Parathyroid adenoma (tissue), 2 donors: ENCODE results near the gene CD274.
"Not testable (repeated sequence)": the region's sequence is repeated elsewhere in the genome, so short reads cannot be mapped to it uniquely, and the experiment has no call there.

ENCODE experiments used
- H2AFZ ChIP-seq: fragments of 300-600 bp; sonication (generic); one replicate; pipeline ENCODE4 v1.7.0; 2017; ENCODE audit warnings: antibody characterized with exemption, mild to moderate bottlenecking
- H3K27ac ChIP-seq: fragments of 300-600 bp; sonication (generic); one replicate; pipeline ENCODE4 v1.7.0; 2017
- H3K27me3 ChIP-seq: fragments of 300-600 bp; sonication (generic); one replicate; pipeline ENCODE4 v1.7.0; 2017; ENCODE audit warnings: low read length; ENCODE audit not compliant: control insufficient read depth, insufficient read depth
- H3K36me3 ChIP-seq: fragments of 300-600 bp; sonication (generic); one replicate; pipeline ENCODE4 v1.7.0; 2017; ENCODE audit warnings: low read length; ENCODE audit not compliant: control insufficient read depth, insufficient read depth
- H3K4me1 ChIP-seq: fragments of 300-600 bp; sonication (generic); one replicate; pipeline ENCODE4 v1.7.0; 2017; ENCODE audit warnings: control low read depth
- H3K4me2 ChIP-seq: fragments of 300-600 bp; sonication (generic); one replicate; pipeline ENCODE4 v1.7.0; 2017; ENCODE audit warnings: low read length
- H3K4me3 ChIP-seq: fragments of 300-600 bp; sonication (generic); one replicate; pipeline ENCODE4 v1.7.0; 2017; ENCODE audit warnings: low read depth, low read length
- H3K79me2 ChIP-seq: fragments of 300-600 bp; sonication (generic); one replicate; pipeline ENCODE4 v1.7.0; 2017; ENCODE audit warnings: control low read depth
- H3K9ac ChIP-seq: fragments of 300-600 bp; sonication (generic); one replicate; pipeline ENCODE4 v1.7.0; 2017; ENCODE audit warnings: mild to moderate bottlenecking
- H3K9me3 ChIP-seq: fragments of 300-600 bp; sonication (generic); one replicate; pipeline ENCODE4 v1.7.0; 2017; ENCODE audit warnings: low read length; ENCODE audit not compliant: control insufficient read depth
- TF ChIP-seq, protein P1 (sequence below): fragments of 300-600 bp; sonication (generic); IDR thresholded peaks from one replicate; pipeline ENCODE4 v1.7.0; 2017; ENCODE audit warnings: antibody characterized with exemption, mild to moderate bottlenecking
- donor health status: primary hyperparathyroidism.

CD274 gene

DNA sequence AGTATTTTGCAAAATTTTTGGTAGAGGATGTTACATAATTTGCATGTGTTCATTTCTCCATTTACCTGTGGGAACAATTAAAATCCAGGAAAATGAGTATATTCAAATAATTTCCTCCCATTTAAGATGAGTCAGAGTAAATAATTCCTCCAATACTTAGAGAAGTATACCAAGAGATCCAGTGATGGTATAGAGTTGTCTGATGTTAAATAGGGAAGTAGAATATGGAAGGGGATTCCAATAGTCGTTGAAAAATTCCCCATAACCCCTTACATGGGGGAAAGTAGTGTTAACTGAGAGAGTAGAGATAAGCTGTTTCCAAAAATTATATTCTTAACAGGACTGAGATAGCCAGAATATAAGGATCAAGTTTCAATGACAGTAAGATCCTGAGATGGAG is 15.7 kb downstream of the CD274 start:
- TF ChIP-seq, protein P1, sequence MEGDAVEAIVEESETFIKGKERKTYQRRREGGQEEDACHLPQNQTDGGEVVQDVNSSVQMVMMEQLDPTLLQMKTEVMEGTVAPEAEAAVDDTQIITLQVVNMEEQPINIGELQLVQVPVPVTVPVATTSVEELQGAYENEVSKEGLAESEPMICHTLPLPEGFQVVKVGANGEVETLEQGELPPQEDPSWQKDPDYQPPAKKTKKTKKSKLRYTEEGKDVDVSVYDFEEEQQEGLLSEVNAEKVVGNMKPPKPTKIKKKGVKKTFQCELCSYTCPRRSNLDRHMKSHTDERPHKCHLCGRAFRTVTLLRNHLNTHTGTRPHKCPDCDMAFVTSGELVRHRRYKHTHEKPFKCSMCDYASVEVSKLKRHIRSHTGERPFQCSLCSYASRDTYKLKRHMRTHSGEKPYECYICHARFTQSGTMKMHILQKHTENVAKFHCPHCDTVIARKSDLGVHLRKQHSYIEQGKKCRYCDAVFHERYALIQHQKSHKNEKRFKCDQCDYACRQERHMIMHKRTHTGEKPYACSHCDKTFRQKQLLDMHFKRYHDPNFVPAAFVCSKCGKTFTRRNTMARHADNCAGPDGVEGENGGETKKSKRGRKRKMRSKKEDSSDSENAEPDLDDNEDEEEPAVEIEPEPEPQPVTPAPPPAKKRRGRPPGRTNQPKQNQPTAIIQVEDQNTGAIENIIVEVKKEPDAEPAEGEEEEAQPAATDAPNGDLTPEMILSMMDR: no peak
- Histone ChIP-seq H2AFZ (no peak overlapping the region), H3K9ac (no peak overlapping the region), H3K36me3 (no peaks in the 10 kb centered on the region), H3K4me2 (no peak overlapping the region), H3K4me3 (no peak overlapping the region), H3K27me3 (no peaks in the 10 kb centered on the region), H3K4me1 (no peaks in the 10 kb centered on the region), H3K79me2 (no peaks in the 10 kb centered on the region), H3K27ac (no peak overlapping the region), H3K9me3 (no peaks in the 10 kb centered on the region)

DNA sequence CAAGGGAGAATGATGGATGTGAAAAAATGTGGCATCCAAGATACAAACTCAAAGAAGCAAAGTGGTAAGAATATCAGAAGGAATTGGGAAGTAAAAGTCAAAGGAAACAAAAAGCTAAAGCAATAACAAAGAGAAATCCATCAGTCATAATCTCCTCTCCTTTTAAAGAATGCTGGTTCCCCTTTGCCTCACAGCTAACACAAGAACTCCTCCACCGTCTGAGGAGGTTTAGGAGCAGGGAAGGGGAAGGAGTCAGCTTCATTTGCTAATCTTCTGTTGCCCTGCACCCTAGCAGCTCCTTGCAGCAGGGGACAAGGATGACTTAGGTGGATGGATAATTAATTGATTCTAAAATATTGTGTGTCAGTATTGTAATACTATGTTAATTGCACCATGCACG is 16.4 kb downstream of the CD274 start:
- H2AFZ ChIP-seq: no peak overlapping the region
- no peak overlapping the region for H3K4me3 ChIP-seq
- H3K4me1 ChIP-seq: no peaks in the 10 kb centered on the region
- no peak overlapping the region for H3K4me2 ChIP-seq
- no peaks in the 10 kb centered on the region for H3K27me3 ChIP-seq
- no peak overlapping the region for H3K9ac ChIP-seq
- no peak overlapping the region for H3K27ac ChIP-seq
- H3K36me3 ChIP-seq: no peaks in the 10 kb centered on the region
- H3K9me3 ChIP-seq: no peaks in the 10 kb centered on the region
- H3K79me2 ChIP-seq: no peaks in the 10 kb centered on the region
- TF ChIP-seq, protein P1: no peak

DNA sequence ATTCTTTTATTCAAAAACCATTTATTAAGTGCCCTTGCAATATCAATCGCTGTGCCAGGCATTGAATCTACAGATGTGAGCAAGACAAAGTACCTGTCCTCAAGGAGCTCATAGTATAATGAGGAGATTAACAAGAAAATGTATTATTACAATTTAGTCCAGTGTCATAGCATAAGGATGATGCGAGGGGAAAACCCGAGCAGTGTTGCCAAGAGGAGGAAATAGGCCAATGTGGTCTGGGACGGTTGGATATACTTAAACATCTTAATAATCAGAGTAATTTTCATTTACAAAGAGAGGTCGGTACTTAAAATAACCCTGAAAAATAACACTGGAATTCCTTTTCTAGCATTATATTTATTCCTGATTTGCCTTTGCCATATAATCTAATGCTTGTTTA is 18.5 kb downstream of the CD274 start:
- TF ChIP-seq, protein P1: no peak
- no peaks in the 10 kb centered on the region for H3K4me1 ChIP-seq
- no peaks in the 10 kb centered on the region for H3K27me3 ChIP-seq
- no peaks in the 10 kb centered on the region for H3K9me3 ChIP-seq
- no peaks in the 10 kb centered on the region for H3K36me3 ChIP-seq
- H2AFZ ChIP-seq: no peak overlapping the region
- no peak overlapping the region for H3K9ac ChIP-seq
- no peak overlapping the region for H3K4me2 ChIP-seq
- H3K79me2 ChIP-seq: no peaks in the 10 kb centered on the region
- no peak overlapping the region for H3K27ac ChIP-seq
- no peak overlapping the region for H3K4me3 ChIP-seq

DNA sequence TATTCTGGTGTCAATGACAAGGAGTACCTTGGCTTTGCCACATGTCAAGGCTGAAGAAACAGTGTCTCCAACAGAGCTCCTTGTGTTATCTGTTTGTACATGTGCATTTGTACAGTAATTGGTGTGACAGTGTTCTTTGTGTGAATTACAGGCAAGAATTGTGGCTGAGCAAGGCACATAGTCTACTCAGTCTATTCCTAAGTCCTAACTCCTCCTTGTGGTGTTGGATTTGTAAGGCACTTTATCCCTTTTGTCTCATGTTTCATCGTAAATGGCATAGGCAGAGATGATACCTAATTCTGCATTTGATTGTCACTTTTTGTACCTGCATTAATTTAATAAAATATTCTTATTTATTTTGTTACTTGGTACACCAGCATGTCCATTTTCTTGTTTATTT is 19.8 kb downstream of the CD274 start:
- Histone ChIP-seq H3K27me3 (no peaks in the 10 kb centered on the region), H3K36me3 (no peaks in the 10 kb centered on the region), H3K4me1 (no peaks in the 10 kb centered on the region), H3K79me2 (no peaks in the 10 kb centered on the region), H3K4me2 (no peak overlapping the region), H2AFZ (no peak overlapping the region), H3K9ac (no peak overlapping the region), H3K4me3 (no peak overlapping the region), H3K27ac (no peak overlapping the region), H3K9me3 (no peaks in the 10 kb centered on the region)
- TF ChIP-seq, protein P1: no peak

DNA sequence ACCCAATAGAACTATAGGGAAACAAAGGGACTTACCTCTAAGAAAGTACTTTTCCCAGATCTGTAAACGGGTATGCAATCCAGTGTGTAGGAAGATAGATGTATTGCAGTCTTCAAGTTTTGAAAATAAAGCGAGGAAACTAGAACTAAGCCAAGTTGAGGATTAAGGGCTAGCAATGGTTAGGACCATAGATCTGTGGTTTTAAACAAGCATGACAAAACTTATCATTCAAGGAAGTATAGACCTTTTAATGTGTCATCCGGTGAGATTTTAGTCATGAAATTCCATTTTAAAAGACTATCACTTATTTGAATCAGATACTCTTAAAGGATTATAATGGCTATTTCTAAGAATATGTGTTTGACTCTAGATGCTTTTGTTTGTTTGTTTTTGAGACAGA is 20.5 kb downstream of the CD274 start:
- no peaks in the 10 kb centered on the region for H3K36me3 ChIP-seq

DNA sequence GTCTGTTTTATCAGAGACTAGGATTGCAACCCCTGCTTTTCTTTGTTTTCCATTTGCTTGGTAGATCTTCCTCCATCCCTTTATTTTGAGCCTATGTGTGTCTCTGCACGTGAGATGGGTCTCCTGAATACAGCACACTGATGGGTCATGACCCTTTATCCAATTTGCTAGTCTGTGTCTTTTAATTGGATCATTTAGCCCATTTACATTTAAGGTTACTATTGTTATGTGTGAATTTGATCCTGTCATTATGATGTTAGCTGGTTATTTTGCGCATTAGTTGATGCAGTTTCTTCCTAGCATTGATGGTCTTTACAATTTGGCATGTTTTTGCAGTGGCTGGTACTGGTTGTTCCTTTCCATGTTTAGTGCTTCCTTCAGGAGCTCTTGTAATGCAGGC is 25.3 kb downstream of the CD274 start:
- not testable (repeated sequence) for H3K36me3 ChIP-seq, H2AFZ ChIP-seq, H3K9me3 ChIP-seq, H3K27me3 ChIP-seq, H3K79me2 ChIP-seq, H3K4me2 ChIP-seq, H3K4me3 ChIP-seq, H3K27ac ChIP-seq, H3K9ac ChIP-seq, H3K4me1 ChIP-seq

More for the DNA sequence above, 20.5 kb downstream of the CD274 start:
- H3K27me3 ChIP-seq: no peaks in the 10 kb centered on the region
- H3K27ac ChIP-seq: no peak overlapping the region
- H3K79me2 ChIP-seq: no peaks in the 10 kb centered on the region
- no peaks in the 10 kb centered on the region for H3K4me1 ChIP-seq
- H3K9me3 ChIP-seq: no peaks in the 10 kb centered on the region
- no peak overlapping the region for H3K9ac ChIP-seq
- TF ChIP-seq, protein P1: no peak
- no peak overlapping the region for H3K4me2 ChIP-seq
- no peak overlapping the region for H3K4me3 ChIP-seq
- no peak overlapping the region for H2AFZ ChIP-seq
